GM19452 (cell line): Measurements from ENCODE around the gene ADGRE2.
"Not testable (repeated sequence)": the region's sequence is repeated elsewhere in the genome, so short reads cannot be mapped to it uniquely, and the experiment has no call there.

ENCODE experiments used
- ATAC-seq: cut with Tn5 transposase; IDR thresholded peaks from one replicate; pipeline ENCODE4 v1.9.1; 2021; ENCODE audit not compliant: unreplicated experiment

ADGRE2 gene

GRCh38 chr19:14778110-14778845 lies at the start of gene ADGRE2:
Gene ADGRE2 (minus strand): TSS chr19:14778560. CDS start chr19:14776756, 1,804 bp downstream.
- not testable (repeated sequence) for ATAC-seq

DNA sequence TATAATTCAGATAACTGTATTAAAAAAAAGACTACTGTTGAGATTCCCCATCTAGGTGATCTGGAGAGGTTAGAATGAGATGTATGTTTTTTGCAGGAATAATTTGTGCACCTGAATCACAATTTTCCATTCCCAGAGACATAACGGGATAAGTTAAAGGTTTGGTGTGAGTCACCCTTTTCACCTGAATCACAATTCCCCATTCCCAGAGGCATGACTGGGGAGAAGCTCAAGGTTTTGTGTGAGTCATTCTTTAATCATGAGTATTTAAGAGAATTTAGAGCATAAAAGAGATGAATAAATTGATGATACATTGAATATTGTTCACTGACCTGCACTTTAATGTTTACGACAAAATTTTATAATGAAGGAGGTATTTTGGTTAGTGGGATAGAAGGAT lies 47.6 kb upstream of the ADGRE2 start:
- no peak for ATAC-seq

- ATAC-seq = no peak
These were observed 43.6 kb upstream of the ADGRE2 start for GRCh38 chr19:14821937-14822336.

GRCh38 chr19:14818588-14818987 lies 40.2 kb upstream of the ADGRE2 start:
- no peak for ATAC-seq

- ATAC-seq = no peak
These were observed 38.7 kb upstream of the ADGRE2 start for GRCh38 chr19:14817052-14817451.

- no peak for ATAC-seq
These were observed 36.8 kb upstream of the ADGRE2 start for GRCh38 chr19:14814982-14815652.

GRCh38 chr19:14809272-14810057 lies 31.1 kb upstream of the ADGRE2 start:
- ATAC-seq = no peak

DNA sequence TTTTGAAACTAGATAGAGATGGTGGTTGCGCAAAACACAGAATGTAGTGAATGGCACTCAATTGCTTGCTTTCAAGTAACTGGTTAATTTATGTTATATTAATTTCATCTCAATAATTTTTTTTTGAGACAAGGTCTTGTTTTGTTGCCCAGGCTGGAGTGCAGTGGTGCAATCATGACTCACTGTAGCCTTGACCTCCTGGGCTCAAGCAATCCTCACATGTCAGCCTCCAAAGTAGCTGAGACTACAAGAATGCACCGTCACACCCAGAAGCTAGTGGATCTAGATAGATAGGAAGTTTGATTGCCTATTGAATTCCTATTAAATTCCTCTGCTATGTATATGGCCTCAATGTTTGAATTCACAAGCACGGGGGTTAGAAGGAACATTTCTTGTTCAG lies 26.4 kb upstream of the ADGRE2 start:
- no peak for ATAC-seq

DNA sequence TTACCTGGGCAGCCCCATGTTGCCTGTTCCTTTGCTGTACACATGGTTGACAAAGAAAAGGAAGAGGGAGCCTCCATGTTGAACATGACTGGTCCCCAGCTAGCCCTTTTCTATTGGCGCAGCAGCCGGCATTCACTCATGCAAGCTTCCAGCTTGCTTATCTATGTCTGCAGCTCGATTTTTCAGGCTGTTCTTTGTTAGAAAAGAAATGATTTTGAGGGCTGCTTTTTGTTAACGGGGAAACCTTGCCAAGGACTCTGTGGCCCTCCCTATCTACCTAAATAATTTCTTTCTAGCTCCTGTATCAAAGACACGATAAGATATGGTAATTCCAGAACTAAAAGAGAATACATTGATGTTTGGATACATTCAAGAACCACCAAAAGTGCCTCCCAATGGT lies 20.4 kb upstream of the ADGRE2 start:
- no peak for ATAC-seq

DNA sequence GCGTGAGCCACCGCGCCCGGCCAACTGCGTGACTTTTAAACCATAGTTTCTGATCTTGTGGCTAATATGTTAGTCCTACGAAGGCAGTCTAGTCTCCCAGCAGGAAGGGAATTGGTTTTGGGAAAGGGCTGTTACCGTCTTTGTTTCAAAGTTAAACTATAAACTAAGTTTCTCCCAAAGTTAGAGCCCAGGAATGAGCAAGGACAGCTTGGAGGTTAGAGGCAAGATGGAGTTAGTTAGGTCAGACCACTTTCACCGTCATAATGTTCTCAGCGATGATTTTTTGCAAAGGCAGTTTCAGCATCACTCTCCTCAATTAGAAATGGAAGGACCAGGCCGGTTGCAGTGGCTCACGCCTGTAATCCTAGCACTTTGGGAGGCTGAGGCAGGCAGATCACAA lies 17.7 kb upstream of the ADGRE2 start:
- ATAC-seq = no peak

GRCh38 chr19:14795078-14795721 lies 16.8 kb upstream of the ADGRE2 start:
- no peak for ATAC-seq

DNA sequence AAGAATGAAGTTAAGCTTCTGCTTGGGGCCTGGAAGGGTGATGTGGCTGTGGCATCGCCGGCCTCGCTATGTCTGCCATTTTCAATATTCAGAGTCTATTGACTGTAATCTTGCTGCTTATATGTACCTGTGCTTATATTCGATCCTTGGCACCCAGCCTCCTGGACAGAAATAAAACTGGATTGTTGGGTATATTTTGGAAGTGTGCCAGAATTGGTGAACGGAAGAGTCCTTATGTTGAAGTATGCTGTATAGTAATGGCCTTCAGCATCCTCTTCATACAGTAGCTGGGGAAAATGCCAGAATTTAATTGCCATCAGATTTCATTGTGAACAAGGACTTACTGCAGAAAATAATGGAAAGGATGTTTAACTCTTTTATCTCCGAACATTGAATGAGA lies 13.9 kb upstream of the ADGRE2 start:
- ATAC-seq = not testable (repeated sequence)

GRCh38 chr19:14786421-14786851 lies 8.1 kb upstream of the ADGRE2 start:
- no peak for ATAC-seq

DNA sequence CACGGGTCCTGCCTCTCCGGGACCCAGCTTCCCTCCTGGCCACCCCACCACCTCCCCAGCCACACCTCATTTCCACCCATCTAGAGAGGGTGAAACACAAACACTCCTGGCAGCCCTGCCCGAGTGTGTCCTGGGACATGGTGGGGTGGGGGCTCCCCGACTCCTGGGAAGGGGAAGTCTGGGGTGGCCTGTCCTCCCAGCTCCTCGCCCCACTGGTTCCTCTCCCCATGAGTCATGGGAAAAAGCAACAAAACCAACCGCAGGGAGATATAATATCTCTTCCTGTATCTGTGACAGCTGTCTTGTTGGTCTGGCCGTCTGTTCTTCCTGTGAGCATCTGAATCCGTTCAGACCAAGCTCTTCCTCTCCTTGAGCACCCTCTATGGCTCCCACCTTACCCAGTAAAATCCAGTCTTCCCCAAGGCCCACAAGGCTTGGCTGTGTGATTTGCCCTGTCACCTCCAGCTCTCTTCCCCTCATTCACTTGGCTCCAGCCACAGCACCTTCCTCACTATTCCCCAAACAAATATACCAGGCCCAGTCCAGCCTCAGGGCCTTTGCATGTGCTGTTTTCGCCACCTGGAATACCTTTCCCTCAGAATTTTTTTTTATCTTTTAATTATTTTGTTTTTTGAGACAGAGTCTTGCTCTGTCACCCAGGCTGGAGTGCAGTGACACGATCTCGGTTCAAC lies 6.9 kb upstream of the ADGRE2 start:
- ATAC-seq = not testable (repeated sequence)

GRCh38 chr19:14784730-14785101 lies 6.4 kb upstream of the ADGRE2 start:
- ATAC-seq = not testable (repeated sequence)

DNA sequence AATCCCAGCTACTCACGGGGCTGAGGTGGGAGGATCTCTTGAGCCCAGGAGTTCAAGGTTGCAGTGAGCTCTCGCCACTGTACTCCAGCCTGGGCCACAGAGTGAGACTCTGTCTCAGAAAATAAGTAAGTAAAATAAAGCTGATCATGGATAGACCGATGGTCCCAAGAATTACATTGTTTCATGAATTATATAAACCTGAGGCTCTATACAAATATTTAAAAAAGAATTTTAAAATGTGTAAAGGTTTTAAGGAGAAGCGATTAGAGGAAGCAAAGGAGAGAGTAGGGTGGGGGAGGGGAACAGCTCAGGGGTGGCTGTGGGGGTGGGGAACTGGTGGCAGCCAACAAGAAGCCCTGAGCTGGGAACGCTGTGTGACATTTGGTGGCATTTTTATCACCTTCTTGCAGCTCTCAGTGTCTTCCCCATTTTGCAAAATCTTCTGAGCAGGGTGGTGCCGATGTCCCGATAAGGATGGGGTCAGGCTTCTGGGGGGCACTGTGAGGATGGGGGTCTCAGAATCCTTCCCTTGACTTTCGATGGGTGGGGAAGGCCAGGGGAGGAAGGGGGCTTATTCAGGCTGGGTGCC lies 5.1 kb upstream of the ADGRE2 start:
- ATAC-seq = not testable (repeated sequence)

GRCh38 chr19:14782626-14783409 lies 4.5 kb upstream of the ADGRE2 start:
- ATAC-seq = no peak

GRCh38 chr19:14781713-14782536 lies 3.6 kb upstream of the ADGRE2 start:
- ATAC-seq = not testable (repeated sequence)
